PC-9 (cell line): ENCODE measurements around the gene NF2. TPM values are rescaled to one million over a fixed set of nuclear protein-coding genes. Genes with fewer than 3 reads are reported as not detected.
A peak's percentile ranks its signal among the peaks of the same experiment; 100 is the strongest.

Experiments
- BruUV-seq: library from RNA; stranded (reverse); fragments of 400-500 nt; replicated peaks from 2 replicates; lab custom pipeline; 2021; lab: Mats Ljungman, UMichigan
- CTCF ChIA-PET: fragments of 300-600 bp; sonication (Branson Sonifier 250); formaldehyde crosslinking; loops from one replicate; lab custom pipeline; 2022; ENCODE audit warnings: antibody characterized with exemption; lab: Charles Lee
- POLR2A ChIA-PET: fragments of 300-600 bp; sonication (Branson Sonifier 250); formaldehyde crosslinking; loops from one replicate; lab custom pipeline; 2022; ENCODE audit warnings: antibody characterized with exemption; ENCODE audit not compliant: unreplicated experiment; lab: Charles Lee
- DNase-seq, 2 experiments: peaks; one replicate each; pipeline versions ENCODE4 v3.0.0 to v3.0.0-alpha.2; 2015 to 2022; ENCODE audit warnings: mixed read lengths in 1 of 2
- H2AFZ ChIP-seq: fragments of 200-600 bp; sonication (generic); 2 replicates; pipeline ENCODE4 v1.8.1; 2017; ENCODE audit warnings: antibody characterized with exemption
- H3F3A ChIP-seq: fragments of 200-600 bp; sonication (generic); 2 replicates; pipeline ENCODE4 v1.8.1; 2017; ENCODE audit warnings: antibody characterized with exemption, mild to moderate bottlenecking, low read depth; ENCODE audit not compliant: insufficient read depth
- H3K27ac ChIP-seq: fragments of 200-600 bp; sonication (generic); 2 replicates; pipeline ENCODE4 v1.6.1; 2016; ENCODE audit warnings: mixed run types
- H3K27me3 ChIP-seq: fragments of 200-600 bp; sonication (generic); 2 replicates; pipeline ENCODE4 v1.6.1; 2016; ENCODE audit warnings: low read depth, mixed run types; ENCODE audit not compliant: insufficient read depth
- H3K36me3 ChIP-seq: fragments of 200-600 bp; sonication (generic); 2 replicates; pipeline ENCODE4 v1.6.1; 2016; ENCODE audit warnings: low read depth, mixed run types
- H3K4me1 ChIP-seq: fragments of 200-600 bp; sonication (generic); replicated peaks from 2 replicates; pipeline ENCODE4 v1.6.1; 2016; ENCODE audit warnings: mixed run types; ENCODE audit not compliant: insufficient read depth
- H3K4me2 ChIP-seq: fragments of 200-600 bp; sonication (generic); 2 replicates; pipeline ENCODE4 v1.6.1; 2017; ENCODE audit warnings: mixed run types
- H3K4me3 ChIP-seq: fragments of 200-600 bp; sonication (generic); 2 replicates; pipeline ENCODE4 v1.6.1; 2016; ENCODE audit warnings: mixed run types
- H3K79me2 ChIP-seq: fragments of 200-600 bp; sonication (generic); 2 replicates; pipeline ENCODE4 v1.6.1; 2017; ENCODE audit warnings: low read depth, mixed run types
- H3K9me2 ChIP-seq: fragments of 200-600 bp; sonication (generic); 2 replicates; pipeline ENCODE4 v1.8.1; 2017; ENCODE audit warnings: mild to moderate bottlenecking; ENCODE audit not compliant: insufficient read depth
- H3K9me3 ChIP-seq: fragments of 200-600 bp; sonication (generic); 2 replicates; pipeline ENCODE4 v1.8.1; 2016; ENCODE audit warnings: low read depth; ENCODE audit not compliant: insufficient read depth
- H4K20me1 ChIP-seq: fragments of 200-600 bp; sonication (generic); 2 replicates; pipeline ENCODE4 v1.8.1; 2017; ENCODE audit not compliant: insufficient read depth
- CTCF ChIP-seq: fragments of 200-600 bp; sonication (generic); conservative IDR thresholded peaks from 2 replicates; pipeline ENCODE4 v1.6.1; 2017; ENCODE audit warnings: mixed run types, antibody characterized with exemption, mild to moderate bottlenecking, moderate library complexity
- EZH2 ChIP-seq: fragments of 200-600 bp; sonication (generic); IDR thresholded peaks from 2 replicates; pipeline ENCODE4 v1.8.0; 2017; ENCODE audit warnings: antibody characterized with exemption, low read depth
- intact Hi-C: fragments of 100-400 bp; cut with micrococcal nuclease; formaldehyde crosslinking; loops from one replicate; pipeline ENCODE4 v1.10.0; 2022; ENCODE audit not compliant: unreplicated experiment
- total RNA-seq: library from RNA; stranded (reverse); gene quantifications from 2 replicates; pipeline ENCODE4 v1.2.3, GENCODE V29; 2021

Gene NF2
- total RNA-seq, 1 experiment from 2014 or later: 73.2 TPM

- ChIA-PET POLR2A (interaction anchor here (0.6 kb wide), 1 partner anchor 965 kb away, joined by 12 read pairs; no protein-coding TSS in a partner anchor), CTCF (no interaction called here)
- TF ChIP-seq EZH2 (no peak), CTCF (no peak)
- intact Hi-C loops: no loop called here
- H3K36me3 ChIP-seq: no peaks in the 10 kb centered on the region
- H2AFZ ChIP-seq: no peak overlapping the region
- H3K27me3 ChIP-seq: peaks cover 15% of the 10 kb centered on the region
- H4K20me1 ChIP-seq: 0 out of 2 replicates have a peak, but pooled peaks cover 4% of the 10 kb centered on the region
- no peaks in the 10 kb centered on the region for H3K9me2 ChIP-seq
- no peak overlapping the region for H3K27ac ChIP-seq
- no peaks in the 10 kb centered on the region for H3F3A ChIP-seq
- no peaks in the 10 kb centered on the region for H3K9me3 ChIP-seq
- DNase-seq: no peak
- H3K4me1 ChIP-seq: 0 out of 2 replicates have a peak, but pooled peaks cover 11% of the 10 kb centered on the region
- H3K4me2 ChIP-seq: no peak overlapping the region
- no peak overlapping the region for H3K4me3 ChIP-seq
- no peaks in the 10 kb centered on the region for H3K79me2 ChIP-seq
- no TSS peak for BruUV-seq
Observed at GRCh38 chr22:29715240-29715639, 111.8 kb downstream of the NF2 start.

- Histone ChIP-seq H3F3A (no peaks in the 10 kb centered on the region), H3K9me2 (no peaks in the 10 kb centered on the region), H3K4me1 (0 out of 2 replicates have a peak, but pooled peaks cover 9% of the 10 kb centered on the region), H3K4me2 (no peak overlapping the region), H2AFZ (no peak overlapping the region), H4K20me1 (0 out of 2 replicates have a peak, but pooled peaks cover 4% of the 10 kb centered on the region), H3K9me3 (no peaks in the 10 kb centered on the region), H3K36me3 (no peaks in the 10 kb centered on the region), H3K4me3 (no peak overlapping the region), H3K79me2 (no peaks in the 10 kb centered on the region), H3K27ac (no peak overlapping the region), H3K27me3 (peaks cover 15% of the 10 kb centered on the region)
- no TSS peak for BruUV-seq
- TF ChIP-seq EZH2 (no peak), CTCF (no peak)
- DNase-seq: no peak
- POLR2A ChIA-PET: interaction anchor here (0.6 kb wide), 1 partner anchor 965 kb away, joined by 12 read pairs; no protein-coding TSS in a partner anchor
- intact Hi-C loops: no loop called here
- CTCF ChIA-PET: no interaction called here
Observed at GRCh38 chr22:29715705-29716104, 112.3 kb downstream of the NF2 start.

- Histone ChIP-seq H3K9me2 (no peaks in the 10 kb centered on the region), H3K36me3 (no peaks in the 10 kb centered on the region), H3K9me3 (no peaks in the 10 kb centered on the region), H3K27ac (no peak overlapping the region), H3K4me3 (no peak overlapping the region), H3K27me3 (peaks cover 20% of the 10 kb centered on the region), H2AFZ (no peak overlapping the region), H3K79me2 (no peaks in the 10 kb centered on the region), H3K4me1 (no peaks in the 10 kb centered on the region), H3F3A (no peaks in the 10 kb centered on the region), H3K4me2 (no peak overlapping the region), H4K20me1 (0 out of 2 replicates have a peak, but pooled peaks cover 4% of the 10 kb centered on the region)
- POLR2A ChIA-PET: interaction anchor here (0.6 kb wide), 1 partner anchor 474 kb away, joined by 3 read pairs; no protein-coding TSS in a partner anchor
- CTCF ChIA-PET: interaction anchor here (0.6 kb wide), 1 partner anchor 385 kb away, joined by 3 read pairs; no protein-coding TSS in a partner anchor
- BruUV-seq: no TSS peak
- TF ChIP-seq EZH2: no peak
- no peak for TF ChIP-seq CTCF
- intact Hi-C loops: no loop called here
- peak; percentile 54 to 55 for DNase-seq
Observed at GRCh38 chr22:29716814-29717545, 113.5 kb downstream of the NF2 start.
